ENCODE data around the gene TWNK.

TWNK gene

GRCh38 chr10:101036726-101037125, 49.4 kb downstream of the TWNK start:
- ChIA-PET POLR2A (no interaction called here), CTCF (interaction anchor here (2.5 kb wide), 1 partner anchor 18 kb away, joined by 17 read pairs; no protein-coding TSS in a partner anchor)
- TF ChIP-seq YY2 (tag by site-specific recombination; IDR thresholded peaks at IDR 0.05): no peak
- 0 out of 2 replicates have a peak, but pooled peaks have one; percentile 3 for TF ChIP-seq GLIS2 (tag by site-specific recombination; IDR thresholded peaks at IDR 0.05)
- no peak for TF ChIP-seq ZNF585B (tag by site-specific recombination; IDR thresholded peaks at IDR 0.05)
- H3K27ac ChIP-seq (ENCODE audit: extremely low read depth, low read depth, low read length): no peak overlapping the region
- H3K9me3 ChIP-seq (ENCODE audit: control insufficient read depth, insufficient read depth, low read depth, low read length): no peaks in the 10 kb centered on the region
- H3K4me1 ChIP-seq (ENCODE audit: control insufficient read depth, insufficient read depth, low read length): peaks cover 15% of the 10 kb centered on the region
- no peak overlapping the region for H3K4me3 ChIP-seq (ENCODE audit: low read depth, low read length)
- H3K36me3 ChIP-seq (ENCODE audit: control insufficient read depth in 2 of 2, insufficient read depth in 1 of 2, low read length in 2 of 2): peaks cover 0 to 19% of the 10 kb centered on the region in 2 experiments; a peak in 1 of 3 replicates

GRCh38 chr10:101038484-101038883, 51.1 kb downstream of the TWNK start:
- Histone ChIP-seq H3K27ac (ENCODE audit: extremely low read depth, low read depth, low read length) (no peak overlapping the region), H3K9me3 (ENCODE audit: control insufficient read depth, insufficient read depth, low read depth, low read length) (no peaks in the 10 kb centered on the region), H3K4me1 (ENCODE audit: control insufficient read depth, insufficient read depth, low read length) (peaks cover 3% of the 10 kb centered on the region; the same call in 1 of the 2 replicates), H3K36me3 (ENCODE audit: control insufficient read depth in 2 of 2, insufficient read depth in 1 of 2, low read length in 2 of 2) (peaks cover 0 to 19% of the 10 kb centered on the region in 2 experiments; a peak in 1 of 3 replicates), H3K4me3 (ENCODE audit: low read depth, low read length) (no peak overlapping the region)
- ChIA-PET CTCF (interaction anchor here (0.5 to 10.1 kb wide), 12 partner anchors 8 to 429 kb away, joined by 3 to 112 read pairs (median 10); partner anchors contain the start of genes KAZALD1, PDZD7 and SFXN3), POLR2A (no interaction called here)
- TF ChIP-seq ZFHX2 (tag by site-specific recombination; conservative IDR thresholded peaks at IDR 0.05) (peak; percentile 59), REST (tag by site-specific recombination; IDR thresholded peaks at IDR 0.05) (0 out of 2 replicates have a peak, but pooled peaks have one; percentile 34), ZNF341 (tag by site-specific recombination; IDR thresholded peaks at IDR 0.05; ENCODE audit: low read depth) (no peak), EGR2 (tag by site-specific recombination; IDR thresholded peaks at IDR 0.05; ENCODE audit: low read depth) (peak; percentile 75)

- Histone ChIP-seq H3K9me3 (ENCODE audit: control insufficient read depth, insufficient read depth, low read depth, low read length) (no peaks in the 10 kb centered on the region), H3K36me3 (ENCODE audit: control insufficient read depth in 2 of 2, insufficient read depth in 1 of 2, low read length in 2 of 2) (peaks cover 0 to 19% of the 10 kb centered on the region in 2 experiments; a peak in 1 of 3 replicates), H3K4me3 (ENCODE audit: low read depth, low read length) (no peak overlapping the region), H3K27ac (ENCODE audit: extremely low read depth, low read depth, low read length) (no peak overlapping the region), H3K4me1 (ENCODE audit: control insufficient read depth, insufficient read depth, low read length) (peaks cover 3% of the 10 kb centered on the region; the same call in 1 of the 2 replicates)
- TF ChIP-seq ZNF830 (tag by site-specific recombination; IDR thresholded peaks at IDR 0.05; ENCODE audit: low read depth): no peak
- no peak for TF ChIP-seq ZNF423 (tag by site-specific recombination; IDR thresholded peaks at IDR 0.05)
- TF ChIP-seq, protein P1, sequence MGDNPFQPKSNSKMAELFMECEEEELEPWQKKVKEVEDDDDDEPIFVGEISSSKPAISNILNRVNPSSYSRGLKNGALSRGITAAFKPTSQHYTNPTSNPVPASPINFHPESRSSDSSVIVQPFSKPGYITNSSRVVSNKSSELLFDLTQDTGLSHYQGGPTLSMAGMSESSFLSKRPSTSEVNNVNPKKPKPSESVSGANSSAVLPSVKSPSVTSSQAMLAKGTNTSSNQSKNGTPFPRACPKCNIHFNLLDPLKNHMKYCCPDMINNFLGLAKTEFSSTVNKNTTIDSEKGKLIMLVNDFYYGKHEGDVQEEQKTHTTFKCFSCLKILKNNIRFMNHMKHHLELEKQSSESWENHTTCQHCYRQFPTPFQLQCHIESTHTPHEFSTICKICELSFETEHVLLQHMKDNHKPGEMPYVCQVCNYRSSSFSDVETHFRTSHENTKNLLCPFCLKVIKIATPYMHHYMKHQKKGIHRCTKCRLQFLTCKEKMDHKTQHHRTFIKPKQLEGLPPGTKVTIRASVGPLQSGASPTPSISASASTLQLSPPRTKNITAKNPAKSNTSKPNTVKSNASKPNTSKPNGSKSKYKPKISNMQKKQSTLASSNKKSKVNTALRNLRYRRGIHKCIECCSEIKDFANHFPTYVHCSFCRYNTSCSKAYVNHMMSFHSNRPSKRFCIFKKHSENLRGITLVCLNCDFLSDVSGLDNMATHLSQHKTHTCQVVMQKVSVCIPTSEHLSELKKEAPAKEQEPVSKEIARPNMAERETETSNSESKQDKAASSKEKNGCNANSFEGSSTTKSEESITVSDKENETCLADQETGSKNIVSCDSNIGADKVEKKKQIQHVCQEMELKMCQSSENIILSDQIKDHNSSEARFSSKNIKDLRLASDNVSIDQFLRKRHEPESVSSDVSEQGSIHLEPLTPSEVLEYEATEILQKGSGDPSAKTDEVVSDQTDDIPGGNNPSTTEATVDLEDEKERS (tag by site-specific recombination; IDR thresholded peaks at IDR 0.05): no peak
- no peak for TF ChIP-seq OVOL3 (tag by site-specific recombination; IDR thresholded peaks at IDR 0.05)
- POLR2A ChIA-PET: interaction anchor here (0.5 to 2.8 kb wide), 3 partner anchors 9 to 1075 kb away, joined by 3 to 11 read pairs (median 3); partner anchors contain the start of genes PDZD7 and SFXN3
- CTCF ChIA-PET: interaction anchor here (0.6 to 10.1 kb wide), 14 partner anchors 10 to 472 kb away, joined by 3 to 112 read pairs (median 8); partner anchors contain the start of genes KAZALD1, PDZD7 and SFXN3
Measured at GRCh38 chr10:101040061-101040460, 52.7 kb downstream of the TWNK start.
